Stimulated activated CD8-positive, alpha-beta memory T cell treated with anti-CD3 and anti-CD28 coated beads, Interleukin-7, amount 100 ng/mL, for 1 hour (primary cell): ENCODE results near the gene VIL1.

Experiments used
- DNase-seq, 2 donors: peaks; one replicate each; pipeline ENCODE4 v3.0.0-alpha.2; 2020; ENCODE audit warnings: low read depth in 2 of 2

Gene VIL1

GRCh38 chr2:218418717-218419458 lies at the start of gene VIL1:
Gene VIL1, plus strand, starts transcription at chr2:218419123. Its CDS starts 4,656 bp downstream, at chr2:218423779.
- no peak for DNase-seq

- no peak for DNase-seq
Measured at GRCh38 chr2:218369330-218369729, 49.6 kb upstream of the VIL1 start.

GRCh38 chr2:218370410-218371063 lies 48.4 kb upstream of the VIL1 start:
- DNase-seq, result no peak

GRCh38 chr2:218371983-218372350 lies 47.0 kb upstream of the VIL1 start:
- no peak for DNase-seq

GRCh38 chr2:218374795-218375194 lies 44.1 kb upstream of the VIL1 start:
- no peak for DNase-seq

- DNase-seq, result no peak
Measured at GRCh38 chr2:218375212-218375611, 43.7 kb upstream of the VIL1 start.

- DNase-seq, result no peak
Measured at GRCh38 chr2:218378053-218378452, 40.9 kb upstream of the VIL1 start.

- no peak for DNase-seq
Measured at GRCh38 chr2:218381916-218382366, 37.0 kb upstream of the VIL1 start, which contains the start of gene SLC11A1. Gene SLC11A1, plus strand, starts transcription at chr2:218382273. Its CDS starts 96 bp downstream, at chr2:218382369.

- DNase-seq, result no peak
Measured at GRCh38 chr2:218382785-218383184, 36.1 kb upstream of the VIL1 start.

GRCh38 chr2:218383892-218384519 lies 34.9 kb upstream of the VIL1 start:
- DNase-seq, result no peak

GRCh38 chr2:218384975-218385374 lies 33.9 kb upstream of the VIL1 start:
- no peak for DNase-seq

- DNase-seq, result no peak
Measured at GRCh38 chr2:218386505-218387368, 32.2 kb upstream of the VIL1 start.

- DNase-seq, result no peak
Measured at GRCh38 chr2:218387369-218388194, 31.3 kb upstream of the VIL1 start.

GRCh38 chr2:218389333-218390150 lies 29.4 kb upstream of the VIL1 start:
- DNase-seq, result no peak

GRCh38 chr2:218391202-218391601 lies 27.7 kb upstream of the VIL1 start:
- DNase-seq, result no peak

GRCh38 chr2:218392459-218392858 lies 26.5 kb upstream of the VIL1 start:
- no peak for DNase-seq

GRCh38 chr2:218392891-218393462 lies 25.9 kb upstream of the VIL1 start:
- no peak for DNase-seq

- DNase-seq, result no peak
Measured at GRCh38 chr2:218393750-218394290, 25.1 kb upstream of the VIL1 start.

GRCh38 chr2:218394298-218395089 lies 24.4 kb upstream of the VIL1 start:
- DNase-seq, result no peak
